ENCODE results near the gene TDO2. TPM values are rescaled to one million over a fixed set of nuclear protein-coding genes. Genes with fewer than 3 reads are reported as not detected.

TDO2 gene
- total and polyA plus RNA-seq, 4 donors: 0.41 to 5.9 (median 0.42) TPM; not detected in 1

DNA sequence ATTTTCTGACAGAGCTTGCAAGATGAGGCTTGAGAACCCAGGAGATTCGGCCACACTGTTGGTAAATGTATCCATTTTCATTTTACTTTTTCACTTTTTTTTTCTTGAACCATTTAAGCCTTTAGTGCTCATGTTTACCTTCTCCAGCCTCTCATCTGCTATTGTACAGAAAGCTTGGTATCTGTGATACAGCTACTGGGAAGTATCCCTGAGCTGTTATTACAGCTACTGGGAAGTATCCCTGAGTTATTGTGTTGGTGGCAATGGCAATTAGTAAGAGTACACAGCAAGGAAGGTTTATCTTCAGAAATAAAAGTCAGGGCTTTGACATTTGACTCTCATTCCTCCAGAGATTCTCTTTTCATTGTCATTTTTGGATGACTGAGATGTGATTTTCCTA is 38.3 kb downstream of the TDO2 start:
- no peak for DNase-seq

GRCh38 chr4:155943605-155944291 is 40.3 kb downstream of the TDO2 start:
- peaks cover 2 to 3% of the 10 kb centered on the region in 2 donors for H3K36me3 ChIP-seq (ENCODE audit: control insufficient read depth in 1 of 2, insufficient read depth in 2 of 2, low read length in 1 of 2)
- intact Hi-C loops (cut with DNase I): no loop called here

More for the DNA sequence above, 38.3 kb downstream of the TDO2 start:
- Histone ChIP-seq H3K4me1 (ENCODE audit: control insufficient read depth in 1 of 2, insufficient read depth in 2 of 2, low read length in 2 of 2) (no peaks in the 10 kb centered on the region), H3K27me3 (ENCODE audit: control insufficient read depth in 1 of 2, insufficient read depth in 2 of 2, low read length in 1 of 2) (no peaks in the 10 kb centered on the region), H3K9me3 (ENCODE audit: control insufficient read depth, low read length) (no peaks in the 10 kb centered on the region), H3K27ac (ENCODE audit: low read depth in 1 of 2, low read length in 2 of 2) (no peak overlapping the region), H3K36me3 (ENCODE audit: control insufficient read depth in 1 of 2, insufficient read depth in 2 of 2, low read length in 1 of 2) (peaks cover 2 to 3% of the 10 kb centered on the region in 2 donors), H3K4me3 (ENCODE audit: low read length in 2 of 2) (no peak overlapping the region)
- ATAC-seq (ENCODE audit: low FRiP score): no peak
- intact Hi-C loops (cut with DNase I): no loop called here
- whole genome bisulfite sequencing, 2 donors: 94 to 100% methylated on average over 1 of the region's 1 CpG

DNA sequence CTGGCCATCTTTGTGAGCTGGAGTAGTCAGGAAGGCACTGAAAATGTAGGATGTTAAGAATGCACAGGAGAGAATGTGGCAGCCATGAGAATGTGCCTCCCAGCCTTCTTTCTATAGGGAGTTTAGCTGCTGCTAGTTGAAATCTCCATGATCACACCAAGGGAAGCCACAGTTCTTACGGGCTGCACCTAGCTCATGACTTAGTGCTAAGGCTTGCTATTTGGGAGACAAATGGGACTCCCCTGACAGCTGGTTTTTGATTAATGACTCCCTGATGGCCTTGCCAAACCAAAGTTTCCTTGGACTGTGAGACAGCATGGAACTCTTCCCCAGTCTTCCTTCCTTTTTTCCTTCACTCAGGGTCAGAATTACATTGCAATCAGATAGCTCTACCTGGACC is 41.0 kb downstream of the TDO2 start:
- Histone ChIP-seq H3K27ac (ENCODE audit: low read depth in 1 of 2, low read length in 2 of 2) (no peak overlapping the region), H3K27me3 (ENCODE audit: control insufficient read depth in 1 of 2, insufficient read depth in 2 of 2, low read length in 1 of 2) (no peaks in the 10 kb centered on the region), H3K4me3 (ENCODE audit: low read length in 2 of 2) (no peak overlapping the region), H3K36me3 (ENCODE audit: control insufficient read depth in 1 of 2, insufficient read depth in 2 of 2, low read length in 1 of 2) (no peaks in the 10 kb centered on the region), H3K9me3 (ENCODE audit: control insufficient read depth, low read length) (no peaks in the 10 kb centered on the region), H3K4me1 (ENCODE audit: control insufficient read depth in 1 of 2, insufficient read depth in 2 of 2, low read length in 2 of 2) (no peaks in the 10 kb centered on the region)
- no peak for ATAC-seq (ENCODE audit: low FRiP score)
- WGBS, 2 donors: 59 to 76% methylated on average over 1 of the region's 1 CpG
- no peak for DNase-seq
- intact Hi-C loops (cut with DNase I): no loop called here

More at GRCh38 chr4:155943605-155944291, 40.3 kb downstream of the TDO2 start:
- no peaks in the 10 kb centered on the region for H3K4me1 ChIP-seq (ENCODE audit: control insufficient read depth in 1 of 2, insufficient read depth in 2 of 2, low read length in 2 of 2)
- no peak for DNase-seq
- ATAC-seq (ENCODE audit: low FRiP score): no peak
- H3K4me3 ChIP-seq (ENCODE audit: low read length in 2 of 2): no peak overlapping the region
- H3K27me3 ChIP-seq (ENCODE audit: control insufficient read depth in 1 of 2, insufficient read depth in 2 of 2, low read length in 1 of 2): no peaks in the 10 kb centered on the region
- no peaks in the 10 kb centered on the region for H3K9me3 ChIP-seq (ENCODE audit: control insufficient read depth, low read length)
- 82 to 94% methylated on average over 3 of the region's 3 CpGs for WGBS, 2 donors
- H3K27ac ChIP-seq (ENCODE audit: low read depth in 1 of 2, low read length in 2 of 2): no peak overlapping the region

- Histone ChIP-seq H3K27me3 (ENCODE audit: control insufficient read depth in 1 of 2, insufficient read depth in 2 of 2, low read length in 1 of 2) (no peaks in the 10 kb centered on the region), H3K36me3 (ENCODE audit: control insufficient read depth in 1 of 2, insufficient read depth in 2 of 2, low read length in 1 of 2) (no peaks in the 10 kb centered on the region), H3K27ac (ENCODE audit: low read depth in 1 of 2, low read length in 2 of 2) (no peak overlapping the region), H3K4me1 (ENCODE audit: control insufficient read depth in 1 of 2, insufficient read depth in 2 of 2, low read length in 2 of 2) (no peaks in the 10 kb centered on the region), H3K4me3 (ENCODE audit: low read length in 2 of 2) (no peak overlapping the region), H3K9me3 (ENCODE audit: control insufficient read depth, low read length) (no peaks in the 10 kb centered on the region)
- no peak for DNase-seq
- 33 to 35% methylated on average over 4 of the region's 4 CpGs for WGBS, 2 donors
- intact Hi-C loops (cut with DNase I): no loop called here
- no peak for ATAC-seq (ENCODE audit: low FRiP score)
Measured at GRCh38 chr4:155946486-155946885, 43.0 kb downstream of the TDO2 start.

DNA sequence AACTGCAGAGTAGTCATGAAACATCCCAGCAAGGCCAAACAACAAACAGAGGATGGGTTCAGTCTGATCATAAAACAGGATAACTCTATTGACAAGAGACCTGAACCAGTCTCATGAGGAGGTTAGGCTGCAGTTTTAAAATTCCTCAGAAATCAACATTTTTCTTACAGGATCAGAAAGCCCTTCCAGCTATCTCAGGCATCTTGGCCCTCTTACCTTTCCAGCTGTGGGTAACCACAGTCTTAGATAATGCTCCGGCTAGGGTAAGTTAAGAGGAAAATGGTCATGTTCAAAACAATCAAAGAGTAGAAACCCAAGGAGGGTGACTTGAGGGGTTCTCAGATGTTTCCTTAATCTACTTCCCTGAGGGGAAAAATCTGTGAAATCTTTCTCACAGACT is 45.0 kb downstream of the TDO2 start:
- 71 to 81% methylated on average over 1 of the region's 1 CpG for WGBS, 2 donors
- Histone ChIP-seq H3K36me3 (ENCODE audit: control insufficient read depth in 1 of 2, insufficient read depth in 2 of 2, low read length in 1 of 2) (no peaks in the 10 kb centered on the region), H3K9me3 (ENCODE audit: control insufficient read depth, low read length) (no peaks in the 10 kb centered on the region), H3K4me3 (ENCODE audit: low read length in 2 of 2) (no peak overlapping the region), H3K4me1 (ENCODE audit: control insufficient read depth in 1 of 2, insufficient read depth in 2 of 2, low read length in 2 of 2) (peaks cover 0 to 4% of the 10 kb centered on the region in 2 donors), H3K27me3 (ENCODE audit: control insufficient read depth in 1 of 2, insufficient read depth in 2 of 2, low read length in 1 of 2) (no peaks in the 10 kb centered on the region), H3K27ac (ENCODE audit: low read depth in 1 of 2, low read length in 2 of 2) (no peak overlapping the region)
- intact Hi-C loops (cut with DNase I): no loop called here
- DNase-seq (no peak), ATAC-seq (ENCODE audit: low FRiP score) (no peak)

- peaks cover 0 to 4% of the 10 kb centered on the region in 2 donors for H3K4me1 ChIP-seq (ENCODE audit: control insufficient read depth in 1 of 2, insufficient read depth in 2 of 2, low read length in 2 of 2)
- ATAC-seq (ENCODE audit: low FRiP score): no peak
- no peaks in the 10 kb centered on the region for H3K27me3 ChIP-seq (ENCODE audit: control insufficient read depth in 1 of 2, insufficient read depth in 2 of 2, low read length in 1 of 2)
- H3K4me3 ChIP-seq (ENCODE audit: low read length in 2 of 2): no peak overlapping the region
- intact Hi-C loops (cut with DNase I): loop anchor here (5.0 to 10.0 kb wide), 3 partner anchors 143 to 548 kb away; no protein-coding TSS in a partner anchor
- DNase-seq: no peak
- no peak overlapping the region for H3K27ac ChIP-seq (ENCODE audit: low read depth in 1 of 2, low read length in 2 of 2)
- WGBS, 2 donors: 86 to 89% methylated on average over 6 of the region's 6 CpGs
- H3K36me3 ChIP-seq (ENCODE audit: control insufficient read depth in 1 of 2, insufficient read depth in 2 of 2, low read length in 1 of 2): no peaks in the 10 kb centered on the region
- no peaks in the 10 kb centered on the region for H3K9me3 ChIP-seq (ENCODE audit: control insufficient read depth, low read length)
Measured at GRCh38 chr4:155950461-155950860, 47.0 kb downstream of the TDO2 start.

GRCh38 chr4:155952501-155952901 is 49.0 kb downstream of the TDO2 start:
- Histone ChIP-seq H3K36me3 (ENCODE audit: control insufficient read depth in 1 of 2, insufficient read depth in 2 of 2, low read length in 1 of 2) (no peaks in the 10 kb centered on the region), H3K27ac (ENCODE audit: low read depth in 1 of 2, low read length in 2 of 2) (peak overlapping the region; percentile 28 to 44), H3K9me3 (ENCODE audit: control insufficient read depth, low read length) (no peaks in the 10 kb centered on the region), H3K4me1 (ENCODE audit: control insufficient read depth in 1 of 2, insufficient read depth in 2 of 2, low read length in 2 of 2) (peaks cover 0 to 4% of the 10 kb centered on the region in 2 donors), H3K27me3 (ENCODE audit: control insufficient read depth in 1 of 2, insufficient read depth in 2 of 2, low read length in 1 of 2) (no peaks in the 10 kb centered on the region), H3K4me3 (ENCODE audit: low read length in 2 of 2) (peak overlapping the region in 1 of 2 donors; percentile 96)
- ATAC-seq (ENCODE audit: low FRiP score): no peak
- WGBS, 2 donors: 2 to 4% methylated on average over 6 of the region's 6 CpGs
- no peak for DNase-seq
- intact Hi-C loops (cut with DNase I): loop anchor here (2.0 to 10.0 kb wide), 4 partner anchors 142 to 550 kb away; no protein-coding TSS in a partner anchor

GRCh38 chr4:155953151-155954117 is 49.9 kb downstream of the TDO2 start, which contains the start of gene CTSO:
Gene CTSO (minus strand): TSS chr4:155953866. CDS start chr4:155953847, 19 bp downstream.
- Histone ChIP-seq H3K27ac (ENCODE audit: low read depth in 1 of 2, low read length in 2 of 2) (peak within 1 kb of the TSS; percentile 99), H3K4me1 (ENCODE audit: control insufficient read depth in 1 of 2, insufficient read depth in 2 of 2, low read length in 2 of 2) (peaks cover 0 to 4% of the 10 kb centered on the region in 2 donors), H3K9me3 (ENCODE audit: control insufficient read depth, low read length) (no peaks in the 10 kb centered on the region), H3K36me3 (ENCODE audit: control insufficient read depth in 1 of 2, insufficient read depth in 2 of 2, low read length in 1 of 2) (no peaks in the 10 kb centered on the region), H3K27me3 (ENCODE audit: control insufficient read depth in 1 of 2, insufficient read depth in 2 of 2, low read length in 1 of 2) (no peaks in the 10 kb centered on the region), H3K4me3 (ENCODE audit: low read length in 2 of 2) (peak within 1 kb of the TSS; percentile 86 to 96)
- intact Hi-C loops (cut with DNase I): loop anchor here (2.0 to 10.0 kb wide), 4 partner anchors 143 to 551 kb away; no protein-coding TSS in a partner anchor
- peak; percentile 94 for ATAC-seq (ENCODE audit: low FRiP score)
- peak; percentile 87 to 91 for DNase-seq
- 0 to 1% methylated on average over 50 to 58 of the region's 58 CpGs for WGBS, 2 donors

All from aorta (tissue), 5 donors.